ENCODE results near the gene PIK3IP1.

The PIK3IP1 gene

GRCh38 chr22:31313366-31314147 is 21.3 kb upstream of the PIK3IP1 start:
- in situ Hi-C loops (cut with HindIII; ENCODE audit: low sequenced_read_pairs): no loop called here
- no peak overlapping the region for H3K4me3 ChIP-seq (ENCODE audit: low read depth, low read length)
- peak; percentile 95 for TF ChIP-seq CTCF (IDR thresholded peaks at IDR 0.05; ENCODE audit: low read depth, low read length)
- peak; percentile 67 for DNase-seq (ENCODE audit: low read depth, low spot score)

- no peak overlapping the region for H3K4me3 ChIP-seq (ENCODE audit: low read depth, low read length)
- no peak for DNase-seq (ENCODE audit: low read depth, low spot score)
- no peak for TF ChIP-seq CTCF (IDR thresholded peaks at IDR 0.05; ENCODE audit: low read depth, low read length)
- in situ Hi-C loops (cut with HindIII; ENCODE audit: low sequenced_read_pairs): no loop called here
These were observed 15.9 kb upstream of the PIK3IP1 start for GRCh38 chr22:31308181-31308580.

- no peak for DNase-seq (ENCODE audit: low read depth, low spot score)
- in situ Hi-C loops (cut with HindIII; ENCODE audit: low sequenced_read_pairs): no loop called here
- H3K4me3 ChIP-seq (ENCODE audit: low read depth, low read length): no peak overlapping the region
- TF ChIP-seq CTCF (IDR thresholded peaks at IDR 0.05; ENCODE audit: low read depth, low read length): no peak
These were observed 12.9 kb upstream of the PIK3IP1 start for GRCh38 chr22:31305194-31305593.

- in situ Hi-C loops (cut with HindIII; ENCODE audit: low sequenced_read_pairs): no loop called here
- H3K4me3 ChIP-seq (ENCODE audit: low read depth, low read length): no peak overlapping the region
- no peak for TF ChIP-seq CTCF (IDR thresholded peaks at IDR 0.05; ENCODE audit: low read depth, low read length)
- DNase-seq (ENCODE audit: low read depth, low spot score): no peak
These were observed 10.2 kb upstream of the PIK3IP1 start for GRCh38 chr22:31302537-31302936.

GRCh38 chr22:31302006-31302405 is 9.7 kb upstream of the PIK3IP1 start:
- DNase-seq (ENCODE audit: low read depth, low spot score): no peak
- in situ Hi-C loops (cut with HindIII; ENCODE audit: low sequenced_read_pairs): no loop called here
- H3K4me3 ChIP-seq (ENCODE audit: low read depth, low read length): no peak overlapping the region
- no peak for TF ChIP-seq CTCF (IDR thresholded peaks at IDR 0.05; ENCODE audit: low read depth, low read length)

GRCh38 chr22:31300896-31301295 is 8.6 kb upstream of the PIK3IP1 start:
- no peak for TF ChIP-seq CTCF (IDR thresholded peaks at IDR 0.05; ENCODE audit: low read depth, low read length)
- in situ Hi-C loops (cut with HindIII; ENCODE audit: low sequenced_read_pairs): no loop called here
- no peak for DNase-seq (ENCODE audit: low read depth, low spot score)
- no peak overlapping the region for H3K4me3 ChIP-seq (ENCODE audit: low read depth, low read length)
